Fibroblast of the aortic adventitia (primary cell): ENCODE measurements around the gene TSHZ1. TPM values are rescaled to one million over a fixed set of nuclear protein-coding genes. Genes with fewer than 3 reads are reported as not detected.

ENCODE experiments used
- DNase-seq: peaks from one replicate; pipeline ENCODE4 v3.0.0-alpha.2; 2010; ENCODE audit warnings: low read depth
- H3K4me3 ChIP-seq: 2 replicates; pipeline ENCODE4 v1.5.1; 2011; ENCODE audit warnings: low read depth, mild to moderate bottlenecking, control low read depth, low read length, moderate library complexity
- total RNA-seq: library from RNA; depleted of rRNA; stranded (reverse); fragments of >200 nt; gene quantifications from 2 replicates; pipeline ENCODE4 v1.2.3, GENCODE V29; 2012; ENCODE audit warnings: low replicate concordance
- TF ChIP-seq, protein P1 (sequence below): IDR thresholded peaks from 2 replicates; pipeline ENCODE4 v1.5.1; 2011; ENCODE audit warnings: mild to moderate bottlenecking, low read length, control low read depth, inconsistent platforms; ENCODE audit not compliant: insufficient read depth

Gene TSHZ1
- total RNA-seq, 1 donor = 7.9 TPM

- TF ChIP-seq, protein P1, sequence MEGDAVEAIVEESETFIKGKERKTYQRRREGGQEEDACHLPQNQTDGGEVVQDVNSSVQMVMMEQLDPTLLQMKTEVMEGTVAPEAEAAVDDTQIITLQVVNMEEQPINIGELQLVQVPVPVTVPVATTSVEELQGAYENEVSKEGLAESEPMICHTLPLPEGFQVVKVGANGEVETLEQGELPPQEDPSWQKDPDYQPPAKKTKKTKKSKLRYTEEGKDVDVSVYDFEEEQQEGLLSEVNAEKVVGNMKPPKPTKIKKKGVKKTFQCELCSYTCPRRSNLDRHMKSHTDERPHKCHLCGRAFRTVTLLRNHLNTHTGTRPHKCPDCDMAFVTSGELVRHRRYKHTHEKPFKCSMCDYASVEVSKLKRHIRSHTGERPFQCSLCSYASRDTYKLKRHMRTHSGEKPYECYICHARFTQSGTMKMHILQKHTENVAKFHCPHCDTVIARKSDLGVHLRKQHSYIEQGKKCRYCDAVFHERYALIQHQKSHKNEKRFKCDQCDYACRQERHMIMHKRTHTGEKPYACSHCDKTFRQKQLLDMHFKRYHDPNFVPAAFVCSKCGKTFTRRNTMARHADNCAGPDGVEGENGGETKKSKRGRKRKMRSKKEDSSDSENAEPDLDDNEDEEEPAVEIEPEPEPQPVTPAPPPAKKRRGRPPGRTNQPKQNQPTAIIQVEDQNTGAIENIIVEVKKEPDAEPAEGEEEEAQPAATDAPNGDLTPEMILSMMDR = no peak
- H3K4me3 ChIP-seq = no peak overlapping the region
- no peak for DNase-seq
Observed at GRCh38 chr18:75265872-75266271, 55.3 kb downstream of the TSHZ1 start.

GRCh38 chr18:75267643-75268363 is 57.2 kb downstream of the TSHZ1 start:
- TF ChIP-seq, protein P1 = no peak
- H3K4me3 ChIP-seq = no peak overlapping the region
- DNase-seq = no peak

GRCh38 chr18:75268364-75268646 is 57.7 kb downstream of the TSHZ1 start:
- no peak for DNase-seq
- TF ChIP-seq, protein P1 = no peak
- no peak overlapping the region for H3K4me3 ChIP-seq

DNA sequence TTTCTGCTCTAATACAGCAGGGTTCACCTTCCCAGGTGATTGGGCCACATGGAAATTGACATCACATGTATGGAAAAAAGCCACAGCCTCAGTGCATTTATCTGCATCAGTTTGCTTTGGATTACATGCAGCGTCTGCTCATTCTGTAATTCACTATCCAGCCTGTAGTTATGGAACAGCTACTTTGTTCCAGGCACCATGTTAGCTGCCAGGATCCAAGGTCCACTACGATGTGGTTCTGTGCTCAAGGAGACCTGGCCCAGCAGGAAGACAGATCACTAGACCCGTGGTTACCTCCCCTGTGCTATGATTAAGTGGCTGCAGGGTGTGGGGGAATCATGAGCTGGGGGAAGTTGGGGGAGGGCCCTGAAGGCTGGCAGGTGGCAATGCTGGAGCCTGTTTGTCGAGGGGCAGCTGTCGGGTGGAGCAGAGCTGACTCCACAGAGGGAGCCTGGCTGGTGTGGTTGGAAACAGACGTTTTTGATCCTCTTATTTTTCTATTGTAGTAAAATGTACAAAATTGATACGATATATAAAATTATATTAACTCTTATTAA is 58.6 kb downstream of the TSHZ1 start:
- TF ChIP-seq, protein P1 = no peak
- H3K4me3 ChIP-seq = no peak overlapping the region
- DNase-seq = no peak

- no peak for DNase-seq
- TF ChIP-seq, protein P1 = no peak
Observed at GRCh38 chr18:75269696-75270095, 59.1 kb downstream of the TSHZ1 start.

GRCh38 chr18:75271952-75272351 is 61.4 kb downstream of the TSHZ1 start:
- DNase-seq = no peak
- TF ChIP-seq, protein P1 = no peak
- no peak overlapping the region for H3K4me3 ChIP-seq

More at GRCh38 chr18:75269696-75270095, 59.1 kb downstream of the TSHZ1 start:
- H3K4me3 ChIP-seq = no peak overlapping the region
